ENCODE data around the gene CHN1. TPM values are rescaled to one million over a fixed set of nuclear protein-coding genes. Genes with fewer than 3 reads are reported as not detected.

The CHN1 gene
- total RNA-seq, result 5.0 and 7.3 TPM in 2 replicates

- intact Hi-C loops (cut with micrococcal nuclease), result loop anchor here (5.0 kb wide), 2 partner anchors 253 to 303 kb away; no protein-coding TSS in a partner anchor
- H3K4me1 Mint-ChIP-seq (ENCODE audit: low read depth), result peaks cover 2% of the 10 kb centered on the region
- no peak within 1 kb of the TSS for H3K27ac Mint-ChIP-seq
- peaks cover 69% of the 10 kb centered on the region for H3K27me3 Mint-ChIP-seq (ENCODE audit: low read depth)
- DNase-seq (ENCODE audit: low spot score), result peak; percentile 46
- no peaks in the 10 kb centered on the region for H3K36me3 Mint-ChIP-seq (ENCODE audit: low read depth)
- peak within 1 kb of the TSS; percentile 80 for H3K4me3 Mint-ChIP-seq (ENCODE audit: low read depth)
- no peaks in the 10 kb centered on the region for H3K9me3 Mint-ChIP-seq
Measured at GRCh38 chr2:175004980-175005732, at the start of gene CHN1. TSS of gene CHN1 (minus strand) at chr2:175005381. CDS start at chr2:175004912, 469 bp downstream.

- intact Hi-C loops (cut with micrococcal nuclease), result no loop called here
- Mint-ChIP-seq H3K36me3 (ENCODE audit: low read depth) (no peaks in the 10 kb centered on the region), H3K27me3 (ENCODE audit: low read depth) (no peaks in the 10 kb centered on the region), H3K4me1 (ENCODE audit: low read depth) (no peaks in the 10 kb centered on the region), H3K4me3 (ENCODE audit: low read depth) (no peak overlapping the region), H3K27ac (no peak overlapping the region), H3K9me3 (no peaks in the 10 kb centered on the region)
- DNase-seq (ENCODE audit: low spot score), result no peak
Measured at GRCh38 chr2:175054340-175054739, 49.2 kb upstream of the CHN1 start.

GRCh38 chr2:175049661-175050060 is 44.5 kb upstream of the CHN1 start:
- Mint-ChIP-seq H3K27me3 (ENCODE audit: low read depth) (peaks cover 11% of the 10 kb centered on the region), H3K4me3 (ENCODE audit: low read depth) (no peak overlapping the region)

GRCh38 chr2:175048275-175048674 is 43.1 kb upstream of the CHN1 start:
- Mint-ChIP-seq H3K4me3 (ENCODE audit: low read depth) (no peak overlapping the region), H3K27ac (no peak overlapping the region), H3K27me3 (ENCODE audit: low read depth) (peaks cover 13% of the 10 kb centered on the region), H3K9me3 (no peaks in the 10 kb centered on the region), H3K36me3 (ENCODE audit: low read depth) (no peaks in the 10 kb centered on the region), H3K4me1 (ENCODE audit: low read depth) (no peaks in the 10 kb centered on the region)
- intact Hi-C loops (cut with micrococcal nuclease), result no loop called here
- no peak for DNase-seq (ENCODE audit: low spot score)

More at GRCh38 chr2:175049661-175050060, 44.5 kb upstream of the CHN1 start:
- Mint-ChIP-seq H3K27ac (no peak overlapping the region), H3K4me1 (ENCODE audit: low read depth) (no peaks in the 10 kb centered on the region), H3K9me3 (no peaks in the 10 kb centered on the region), H3K36me3 (ENCODE audit: low read depth) (no peaks in the 10 kb centered on the region)
- DNase-seq (ENCODE audit: low spot score), result no peak
- intact Hi-C loops (cut with micrococcal nuclease), result no loop called here

GRCh38 chr2:175039490-175039889 is 34.3 kb upstream of the CHN1 start:
- no peak for DNase-seq (ENCODE audit: low spot score)
- intact Hi-C loops (cut with micrococcal nuclease), result no loop called here
- peaks cover 2% of the 10 kb centered on the region for H3K27me3 Mint-ChIP-seq (ENCODE audit: low read depth)
- H3K4me1 Mint-ChIP-seq (ENCODE audit: low read depth), result peaks cover 4% of the 10 kb centered on the region
- no peak overlapping the region for H3K4me3 Mint-ChIP-seq (ENCODE audit: low read depth)
- no peaks in the 10 kb centered on the region for H3K9me3 Mint-ChIP-seq
- no peak overlapping the region for H3K27ac Mint-ChIP-seq
- no peaks in the 10 kb centered on the region for H3K36me3 Mint-ChIP-seq (ENCODE audit: low read depth)

- DNase-seq (ENCODE audit: low spot score), result no peak
- intact Hi-C loops (cut with micrococcal nuclease), result no loop called here
- H3K36me3 Mint-ChIP-seq (ENCODE audit: low read depth), result no peaks in the 10 kb centered on the region
- H3K4me3 Mint-ChIP-seq (ENCODE audit: low read depth), result no peak overlapping the region
- H3K4me1 Mint-ChIP-seq (ENCODE audit: low read depth), result peaks cover 4% of the 10 kb centered on the region
- H3K27me3 Mint-ChIP-seq (ENCODE audit: low read depth), result peaks cover 2% of the 10 kb centered on the region
- no peak overlapping the region for H3K27ac Mint-ChIP-seq
- H3K9me3 Mint-ChIP-seq, result no peaks in the 10 kb centered on the region
Measured at GRCh38 chr2:175039031-175039430, 33.9 kb upstream of the CHN1 start.

GRCh38 chr2:175037941-175038340 is 32.8 kb upstream of the CHN1 start:
- H3K4me1 Mint-ChIP-seq (ENCODE audit: low read depth), result peaks cover 4% of the 10 kb centered on the region
- DNase-seq (ENCODE audit: low spot score), result no peak
- intact Hi-C loops (cut with micrococcal nuclease), result loop anchor here (2.0 kb wide), 1 partner anchor 245 kb away; no protein-coding TSS in a partner anchor
- no peaks in the 10 kb centered on the region for H3K9me3 Mint-ChIP-seq
- H3K27ac Mint-ChIP-seq, result no peak overlapping the region
- H3K4me3 Mint-ChIP-seq (ENCODE audit: low read depth), result no peak overlapping the region
- H3K27me3 Mint-ChIP-seq (ENCODE audit: low read depth), result peaks cover under 1% of the 10 kb centered on the region
- H3K36me3 Mint-ChIP-seq (ENCODE audit: low read depth), result no peaks in the 10 kb centered on the region

GRCh38 chr2:175036582-175037018 is 31.4 kb upstream of the CHN1 start:
- Mint-ChIP-seq H3K27me3 (ENCODE audit: low read depth) (no peaks in the 10 kb centered on the region), H3K27ac (no peak overlapping the region), H3K4me3 (ENCODE audit: low read depth) (no peak overlapping the region), H3K4me1 (ENCODE audit: low read depth) (peaks cover 4% of the 10 kb centered on the region), H3K9me3 (no peaks in the 10 kb centered on the region), H3K36me3 (ENCODE audit: low read depth) (no peaks in the 10 kb centered on the region)
- DNase-seq (ENCODE audit: low spot score), result no peak
- intact Hi-C loops (cut with micrococcal nuclease), result loop anchor here (2.0 kb wide), 1 partner anchor 246 kb away; no protein-coding TSS in a partner anchor

- no peak overlapping the region for H3K27ac Mint-ChIP-seq
- no peak for DNase-seq (ENCODE audit: low spot score)
- H3K27me3 Mint-ChIP-seq (ENCODE audit: low read depth), result no peaks in the 10 kb centered on the region
- no peak overlapping the region for H3K4me3 Mint-ChIP-seq (ENCODE audit: low read depth)
- H3K4me1 Mint-ChIP-seq (ENCODE audit: low read depth), result peaks cover 4% of the 10 kb centered on the region
- H3K36me3 Mint-ChIP-seq (ENCODE audit: low read depth), result no peaks in the 10 kb centered on the region
- intact Hi-C loops (cut with micrococcal nuclease), result loop anchor here (2.0 kb wide), 1 partner anchor 247 kb away; no protein-coding TSS in a partner anchor
- no peaks in the 10 kb centered on the region for H3K9me3 Mint-ChIP-seq
Measured at GRCh38 chr2:175035806-175036205, 30.6 kb upstream of the CHN1 start.

- no peak overlapping the region for H3K4me3 Mint-ChIP-seq (ENCODE audit: low read depth)
- H3K4me1 Mint-ChIP-seq (ENCODE audit: low read depth), result peaks cover 4% of the 10 kb centered on the region
- H3K27ac Mint-ChIP-seq, result no peak overlapping the region
- intact Hi-C loops (cut with micrococcal nuclease), result no loop called here
- no peaks in the 10 kb centered on the region for H3K36me3 Mint-ChIP-seq (ENCODE audit: low read depth)
- no peak for DNase-seq (ENCODE audit: low spot score)
- H3K9me3 Mint-ChIP-seq, result no peaks in the 10 kb centered on the region
- H3K27me3 Mint-ChIP-seq (ENCODE audit: low read depth), result no peaks in the 10 kb centered on the region
Measured at GRCh38 chr2:175034716-175035115, 29.5 kb upstream of the CHN1 start.

- H3K4me1 Mint-ChIP-seq (ENCODE audit: low read depth), result no peaks in the 10 kb centered on the region
- intact Hi-C loops (cut with micrococcal nuclease), result no loop called here
- no peaks in the 10 kb centered on the region for H3K9me3 Mint-ChIP-seq
- no peak overlapping the region for H3K27ac Mint-ChIP-seq
- DNase-seq (ENCODE audit: low spot score), result no peak
- H3K4me3 Mint-ChIP-seq (ENCODE audit: low read depth), result no peak overlapping the region
- H3K36me3 Mint-ChIP-seq (ENCODE audit: low read depth), result no peaks in the 10 kb centered on the region
- no peaks in the 10 kb centered on the region for H3K27me3 Mint-ChIP-seq (ENCODE audit: low read depth)
Measured at GRCh38 chr2:175030380-175031271, 25.4 kb upstream of the CHN1 start.

GRCh38 chr2:175027755-175028154 is 22.6 kb upstream of the CHN1 start:
- H3K27me3 Mint-ChIP-seq (ENCODE audit: low read depth), result peaks cover 10% of the 10 kb centered on the region
- no peaks in the 10 kb centered on the region for H3K9me3 Mint-ChIP-seq
- no peak overlapping the region for H3K27ac Mint-ChIP-seq
- H3K36me3 Mint-ChIP-seq (ENCODE audit: low read depth), result no peaks in the 10 kb centered on the region
- intact Hi-C loops (cut with micrococcal nuclease), result no loop called here
- no peak for DNase-seq (ENCODE audit: low spot score)
- H3K4me1 Mint-ChIP-seq (ENCODE audit: low read depth), result no peaks in the 10 kb centered on the region
- no peak overlapping the region for H3K4me3 Mint-ChIP-seq (ENCODE audit: low read depth)

GRCh38 chr2:175026385-175026784 is 21.2 kb upstream of the CHN1 start:
- no peaks in the 10 kb centered on the region for H3K36me3 Mint-ChIP-seq (ENCODE audit: low read depth)
- intact Hi-C loops (cut with micrococcal nuclease), result no loop called here
- no peak for DNase-seq (ENCODE audit: low spot score)

More at GRCh38 chr2:175026385-175026784, 21.2 kb upstream of the CHN1 start:
- Mint-ChIP-seq H3K4me3 (ENCODE audit: low read depth) (no peak overlapping the region), H3K27me3 (ENCODE audit: low read depth) (peaks cover 11% of the 10 kb centered on the region), H3K9me3 (no peaks in the 10 kb centered on the region), H3K4me1 (ENCODE audit: low read depth) (no peaks in the 10 kb centered on the region), H3K27ac (no peak overlapping the region)
